Measurements from ENCODE around the gene CHRD. TPM values are rescaled to one million over a fixed set of nuclear protein-coding genes. Genes with fewer than 3 reads are reported as not detected.

Gene CHRD
- total RNA-seq, 1 experiment from 2014 or later, result 1.3 TPM

DNA sequence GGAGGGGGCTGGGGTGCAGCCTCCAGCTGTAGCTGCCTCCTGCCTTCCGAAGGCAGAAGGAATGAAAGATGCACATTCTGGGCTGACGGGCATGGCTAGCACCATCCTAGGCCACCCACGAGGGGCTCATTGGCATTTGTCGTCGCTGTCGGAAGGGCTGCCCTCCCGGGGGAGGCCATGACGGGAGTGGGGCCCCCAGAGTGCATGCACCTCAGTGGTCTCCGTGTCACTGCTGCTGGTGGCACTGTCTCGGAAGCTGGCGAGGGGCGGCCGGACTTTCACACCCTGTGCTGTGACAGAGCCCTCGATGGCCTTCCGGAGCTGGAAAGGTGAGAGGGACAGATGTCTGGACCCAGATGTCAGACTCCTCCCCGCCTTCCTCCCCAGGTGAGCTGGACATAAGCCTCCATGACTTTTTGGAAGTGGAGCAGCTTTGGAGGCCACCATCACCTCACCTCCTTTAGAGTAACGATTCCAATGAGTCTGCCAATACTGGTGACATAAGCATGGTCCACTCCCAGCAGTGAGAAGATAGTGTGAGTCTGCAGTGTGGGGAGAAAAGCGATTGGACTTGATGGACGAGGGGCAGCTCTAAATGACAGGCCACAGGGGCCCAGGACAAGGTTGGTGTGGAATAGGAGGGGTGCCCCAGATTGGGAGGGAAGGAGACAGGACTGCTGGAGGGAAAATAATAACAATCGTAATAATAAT, 33.2 kb upstream of the CHRD start:
- no peak for DNase-seq (ENCODE audit: low spot score)

DNA sequence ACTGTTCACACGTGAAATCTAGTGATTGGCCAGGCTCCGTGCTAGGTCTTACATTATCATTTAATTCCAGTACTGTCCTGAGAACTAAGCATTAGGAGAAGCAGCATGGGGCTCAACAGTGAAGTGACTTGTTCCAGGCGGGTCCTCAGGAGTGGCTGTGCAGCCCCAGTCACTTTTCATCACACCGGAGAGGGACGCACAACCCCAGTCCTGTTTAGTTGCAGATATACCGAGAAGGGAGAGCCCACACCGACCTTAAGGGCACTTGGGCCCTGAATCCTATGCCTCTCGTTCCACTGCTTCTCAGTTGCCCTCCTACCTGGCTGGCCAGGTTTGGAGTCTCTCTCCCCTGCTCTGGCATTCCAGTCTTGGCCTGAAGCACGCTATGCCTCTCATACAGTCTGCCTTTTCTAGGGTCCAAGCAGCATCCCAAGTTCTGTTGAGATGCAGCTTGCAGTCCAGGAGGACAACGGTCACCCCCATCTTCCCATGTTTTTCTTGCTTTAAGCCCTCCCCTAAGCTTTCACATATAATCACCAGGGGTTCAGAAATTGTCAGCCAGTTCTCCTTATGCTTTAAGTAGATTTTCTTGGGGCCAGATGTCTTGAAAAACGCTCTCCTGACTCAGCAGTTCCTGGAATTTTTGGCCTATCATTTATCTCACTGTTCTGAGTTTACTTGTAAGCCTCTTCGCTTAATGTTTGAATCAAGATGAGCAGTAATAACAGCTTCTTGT, 32.4 kb upstream of the CHRD start:
- no peak for DNase-seq (ENCODE audit: low spot score)

DNA sequence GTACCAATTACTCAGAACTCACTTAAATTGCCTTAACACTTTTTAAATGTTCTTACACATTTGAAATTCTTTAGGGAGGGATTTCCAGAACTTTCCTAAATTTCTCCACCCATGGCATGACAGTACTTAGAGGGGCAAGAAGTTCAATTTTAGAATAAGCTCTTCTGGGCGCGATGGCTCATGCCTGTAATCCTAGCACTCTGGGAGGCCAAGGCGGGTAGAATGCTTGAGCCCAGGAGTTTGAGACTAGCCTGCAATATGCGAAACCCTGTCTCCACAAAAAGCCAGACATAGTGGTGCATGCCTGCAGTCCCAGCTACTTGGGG, 31.8 kb upstream of the CHRD start:
- no peak for DNase-seq (ENCODE audit: low spot score)

DNA sequence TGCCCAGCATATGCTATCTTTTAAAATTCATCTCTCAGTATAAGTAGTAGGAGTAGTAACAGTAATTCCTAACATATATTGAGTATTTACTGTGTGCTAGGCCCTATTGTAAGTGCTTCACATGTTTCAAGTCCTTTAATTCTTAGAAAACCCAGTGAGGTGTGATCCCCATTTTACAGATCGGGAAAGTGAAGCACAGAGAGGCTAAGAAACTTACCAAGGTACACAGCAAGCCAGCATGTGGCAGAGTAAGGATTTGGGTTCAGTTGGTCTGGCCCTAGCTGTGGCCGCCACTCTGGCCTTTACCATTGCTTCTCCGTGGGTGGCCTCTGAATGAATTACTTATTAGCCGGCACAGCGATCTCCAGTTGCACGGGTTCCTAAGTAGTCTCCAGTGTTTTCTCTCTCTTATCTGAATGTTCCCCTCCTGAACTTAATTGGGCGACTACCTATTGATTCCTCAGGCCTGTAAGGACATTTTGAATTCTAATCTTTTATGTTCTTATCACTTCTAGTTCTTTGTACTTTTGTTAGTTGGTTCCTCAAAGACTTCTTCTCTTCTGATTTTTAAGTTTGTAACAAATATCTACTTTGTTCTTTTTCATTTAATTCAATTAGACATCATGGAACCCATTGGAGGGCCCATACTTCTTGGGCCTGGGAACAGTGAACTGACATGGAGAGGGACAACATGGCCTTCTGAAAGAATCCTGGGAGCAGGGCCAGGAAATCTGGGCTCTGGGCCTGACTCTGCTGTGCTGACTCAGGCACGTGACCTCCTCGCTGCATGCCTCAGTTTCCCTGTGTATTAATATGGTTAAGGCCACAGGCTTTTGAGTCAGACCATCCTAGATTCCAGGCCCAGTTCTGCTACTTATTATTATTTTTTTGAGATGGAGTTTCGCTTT, 30.0 kb upstream of the CHRD start:
- no peak for DNase-seq (ENCODE audit: low spot score)

DNA sequence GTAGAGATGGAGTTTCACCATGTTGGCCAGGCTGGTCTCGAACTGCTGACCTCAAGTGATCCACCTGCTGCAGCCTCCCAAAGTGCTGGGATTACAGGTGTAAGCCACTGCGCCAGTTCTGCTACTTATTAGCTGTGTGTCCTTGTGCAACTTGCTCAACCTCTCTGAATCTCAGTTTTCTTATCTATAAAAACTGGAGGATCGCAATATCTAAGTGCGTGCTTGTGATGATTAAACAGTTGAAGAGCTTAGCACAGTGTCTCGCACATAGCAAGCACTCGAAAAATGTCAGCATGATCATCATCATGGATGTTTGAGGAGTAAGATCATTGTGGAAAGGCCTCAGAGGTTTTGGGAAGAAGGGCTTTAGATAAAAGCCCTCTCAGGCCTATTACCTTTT, 29.2 kb upstream of the CHRD start:
- no peak for DNase-seq (ENCODE audit: low spot score)

DNA sequence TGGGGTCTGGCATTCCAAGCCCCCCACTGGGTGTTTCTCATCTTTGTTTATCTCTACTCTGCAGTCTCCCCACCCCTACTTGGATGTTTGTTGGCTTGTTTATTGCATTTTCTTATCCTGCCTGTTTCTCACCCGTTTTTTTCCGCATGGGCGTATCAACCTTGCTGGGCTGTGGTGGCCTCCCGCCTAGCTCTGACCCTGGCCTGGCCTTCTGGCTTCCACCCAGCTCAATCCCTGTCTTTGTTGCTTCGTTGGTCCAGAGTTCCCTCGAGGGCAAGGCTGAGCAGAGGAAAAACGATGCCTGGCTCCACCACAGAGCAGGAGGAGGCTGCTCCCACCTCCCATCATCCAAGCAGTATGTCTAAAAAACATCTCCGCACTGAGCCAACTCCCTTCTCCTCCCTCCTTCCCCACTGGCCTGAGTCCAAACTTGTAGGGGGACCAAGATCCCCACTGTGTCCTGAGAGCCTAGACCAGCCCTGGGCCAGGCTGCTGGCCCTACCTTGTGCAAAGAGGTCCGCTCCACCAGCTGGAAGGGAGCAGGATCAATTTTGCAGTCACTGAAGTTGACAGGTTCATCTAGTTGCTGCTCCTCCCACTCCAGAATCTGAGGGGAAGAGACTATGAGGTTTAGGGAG, 28.2 kb upstream of the CHRD start:
- no peak for DNase-seq (ENCODE audit: low spot score)

DNA sequence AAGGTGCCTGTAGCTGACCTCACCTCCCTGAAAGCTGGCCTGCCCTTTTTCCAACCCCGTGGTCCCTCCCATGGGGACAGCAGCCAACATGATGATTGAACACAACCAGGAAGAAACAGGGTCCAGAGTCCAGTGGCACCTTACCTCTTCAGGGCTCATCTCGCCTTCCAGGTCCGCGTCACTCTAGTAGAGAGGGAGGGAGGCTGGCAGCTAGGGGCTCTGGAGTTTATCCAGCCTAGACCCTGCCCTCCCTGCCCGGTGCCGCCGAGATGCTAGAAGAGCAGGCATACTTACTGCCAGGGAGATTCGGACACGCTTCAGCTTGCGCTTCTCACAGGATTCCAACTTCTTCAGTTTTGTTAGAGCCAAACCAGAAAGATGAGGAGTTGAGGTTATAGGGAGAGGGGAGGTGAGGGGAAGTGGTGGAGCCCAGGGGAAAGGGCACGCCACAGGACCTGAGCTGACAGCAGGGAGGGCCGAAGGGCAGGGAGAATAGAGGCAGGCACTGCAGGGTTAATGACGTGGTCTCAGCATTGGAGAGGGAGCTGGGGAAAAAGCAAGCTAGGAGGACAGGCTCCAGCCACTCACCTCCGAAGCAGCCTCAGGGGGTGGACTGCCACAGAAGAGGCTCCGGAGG, 27.6 kb upstream of the CHRD start:
- DNase-seq (ENCODE audit: low spot score), result no peak

DNA sequence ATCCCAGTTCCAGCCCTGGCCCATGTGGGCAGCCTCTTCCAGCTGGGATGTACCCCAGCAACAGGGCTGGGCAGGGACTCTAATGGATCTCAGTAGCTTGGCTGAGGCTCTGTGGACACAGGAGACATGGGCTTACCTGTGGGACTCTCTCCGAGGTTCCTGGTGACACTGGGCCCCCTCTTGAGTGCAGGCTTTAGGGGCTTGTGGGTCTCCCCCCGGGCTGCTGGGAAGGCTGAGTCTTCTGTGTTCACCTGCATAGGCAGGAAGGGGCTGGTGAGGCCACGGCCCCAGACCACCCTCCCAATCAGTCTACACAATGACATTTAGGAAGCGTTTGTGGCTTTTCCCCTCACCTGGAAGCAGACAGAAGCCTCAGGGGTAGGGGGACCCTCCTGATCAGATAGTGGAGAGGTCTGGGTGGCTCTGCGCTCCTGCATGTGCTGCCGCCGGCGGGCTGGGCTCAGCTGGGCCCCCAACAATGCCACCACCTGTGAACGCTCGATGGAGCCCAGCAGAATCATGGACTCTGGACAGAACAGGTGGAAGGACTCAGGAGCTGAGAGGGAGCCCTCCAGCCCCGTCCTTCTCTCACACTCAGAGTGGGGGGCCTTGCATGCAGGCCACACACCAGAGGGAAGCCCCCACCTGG, 26.8 kb upstream of the CHRD start:
- DNase-seq (ENCODE audit: low spot score), result no peak

DNA sequence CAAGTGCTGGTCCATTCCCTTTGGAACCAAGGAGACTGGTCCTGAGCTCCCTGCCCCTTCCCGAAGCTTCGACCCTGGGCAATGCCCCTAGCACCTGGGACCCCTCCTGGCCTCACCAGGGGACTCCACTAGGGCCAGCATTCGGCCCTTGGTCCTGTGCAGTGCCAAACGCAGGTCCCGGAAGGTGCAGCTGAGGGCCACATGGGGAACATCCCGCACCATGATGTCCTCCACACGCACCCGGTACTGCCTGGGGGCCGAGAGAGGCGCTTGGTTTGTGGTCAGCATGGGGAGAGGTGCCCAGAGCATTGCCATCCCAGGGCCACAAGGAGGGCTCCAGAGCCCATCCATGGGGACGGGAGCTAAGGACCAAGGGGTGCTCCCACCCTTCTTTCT, 26.3 kb upstream of the CHRD start:
- no peak for DNase-seq (ENCODE audit: low spot score)

DNA sequence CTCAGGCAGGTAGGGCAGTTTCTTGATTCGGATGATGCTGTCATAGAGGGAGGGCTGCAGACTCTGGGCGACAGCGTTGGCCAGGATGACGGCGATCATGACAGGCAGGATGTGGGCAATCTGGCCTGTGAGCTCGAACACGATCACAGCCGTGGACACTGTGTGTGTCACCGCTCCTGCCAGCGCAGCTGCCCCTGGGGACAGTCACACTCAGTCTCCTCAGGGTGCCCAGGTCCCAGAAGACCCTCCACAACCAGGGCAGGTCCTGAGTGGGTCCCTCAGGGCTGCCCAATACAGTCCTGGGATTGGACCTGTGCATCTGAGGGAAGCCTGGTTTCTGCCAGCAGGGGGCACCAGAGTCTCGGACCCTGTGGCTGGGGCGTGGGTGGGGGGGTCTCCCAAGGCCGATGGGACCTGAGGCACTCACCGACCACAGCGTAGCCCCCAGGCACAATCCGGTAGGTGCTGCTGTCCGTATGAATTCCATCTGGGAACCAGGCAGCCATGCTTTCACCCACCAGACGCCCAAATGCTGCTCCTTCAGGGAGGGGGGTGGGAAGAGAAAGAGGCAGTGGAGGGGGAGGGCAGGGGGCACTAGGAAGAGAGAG, 25.6 kb upstream of the CHRD start:
- DNase-seq (ENCODE audit: low spot score), result no peak

DNA sequence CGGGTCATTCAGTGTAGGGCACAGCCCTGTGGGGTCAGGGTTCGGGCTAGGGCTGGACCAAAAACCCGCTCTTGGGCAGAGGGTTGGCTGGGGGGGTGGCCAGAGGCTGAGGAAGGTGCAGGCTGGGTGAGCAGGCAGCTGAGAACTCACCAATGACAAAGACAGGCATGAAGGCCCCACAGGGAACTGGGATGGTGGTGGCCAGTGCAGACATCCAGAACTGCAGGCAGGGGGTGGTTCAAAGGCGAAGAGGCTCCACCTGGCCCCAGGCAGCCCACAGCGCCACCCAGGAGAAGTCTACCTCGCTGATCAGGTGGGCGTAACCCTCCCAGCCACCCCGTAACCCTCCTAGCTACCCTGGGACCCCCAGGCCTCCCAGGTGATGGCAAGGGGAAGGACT, 25.1 kb upstream of the CHRD start:
- no peak for DNase-seq (ENCODE audit: low spot score)

DNA sequence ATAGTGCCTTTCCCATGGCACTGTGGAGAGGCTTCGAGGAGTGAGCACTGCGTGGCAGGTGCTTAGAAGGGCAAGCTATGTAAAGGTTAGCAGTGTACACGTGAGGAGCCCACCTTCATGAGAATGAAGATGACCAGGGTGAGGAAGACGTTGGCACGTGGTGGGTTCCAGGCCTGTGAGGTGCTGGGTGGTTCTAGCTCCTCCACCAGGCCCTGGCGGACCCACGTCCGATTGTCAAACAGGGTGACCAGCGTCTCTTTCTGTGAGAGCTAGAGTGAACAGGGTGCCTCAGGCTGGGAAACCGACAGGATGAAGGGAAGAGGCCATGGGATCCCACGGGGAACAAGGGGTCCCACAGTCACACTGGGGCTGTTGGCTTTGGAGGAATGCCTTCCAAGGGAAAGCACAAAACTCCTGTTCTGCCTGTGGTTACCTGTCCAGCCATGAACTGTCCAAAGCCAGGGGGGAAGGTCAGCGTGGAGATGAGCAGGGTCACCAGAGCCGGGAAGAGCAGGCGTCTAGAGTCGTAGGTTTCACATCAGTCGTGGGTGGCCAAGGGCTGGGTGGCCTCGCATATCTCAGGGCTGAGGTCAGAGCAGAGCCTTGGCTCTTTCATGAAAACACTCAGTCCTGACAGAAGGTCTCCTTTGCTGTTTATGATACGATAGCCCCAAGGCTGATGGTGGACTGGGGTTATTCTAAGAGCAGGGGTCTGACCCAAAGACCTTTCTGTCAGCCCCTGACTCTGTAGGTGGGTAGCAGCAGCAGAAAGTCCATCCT, 24.4 kb upstream of the CHRD start:
- DNase-seq (ENCODE audit: low spot score), result no peak

DNA sequence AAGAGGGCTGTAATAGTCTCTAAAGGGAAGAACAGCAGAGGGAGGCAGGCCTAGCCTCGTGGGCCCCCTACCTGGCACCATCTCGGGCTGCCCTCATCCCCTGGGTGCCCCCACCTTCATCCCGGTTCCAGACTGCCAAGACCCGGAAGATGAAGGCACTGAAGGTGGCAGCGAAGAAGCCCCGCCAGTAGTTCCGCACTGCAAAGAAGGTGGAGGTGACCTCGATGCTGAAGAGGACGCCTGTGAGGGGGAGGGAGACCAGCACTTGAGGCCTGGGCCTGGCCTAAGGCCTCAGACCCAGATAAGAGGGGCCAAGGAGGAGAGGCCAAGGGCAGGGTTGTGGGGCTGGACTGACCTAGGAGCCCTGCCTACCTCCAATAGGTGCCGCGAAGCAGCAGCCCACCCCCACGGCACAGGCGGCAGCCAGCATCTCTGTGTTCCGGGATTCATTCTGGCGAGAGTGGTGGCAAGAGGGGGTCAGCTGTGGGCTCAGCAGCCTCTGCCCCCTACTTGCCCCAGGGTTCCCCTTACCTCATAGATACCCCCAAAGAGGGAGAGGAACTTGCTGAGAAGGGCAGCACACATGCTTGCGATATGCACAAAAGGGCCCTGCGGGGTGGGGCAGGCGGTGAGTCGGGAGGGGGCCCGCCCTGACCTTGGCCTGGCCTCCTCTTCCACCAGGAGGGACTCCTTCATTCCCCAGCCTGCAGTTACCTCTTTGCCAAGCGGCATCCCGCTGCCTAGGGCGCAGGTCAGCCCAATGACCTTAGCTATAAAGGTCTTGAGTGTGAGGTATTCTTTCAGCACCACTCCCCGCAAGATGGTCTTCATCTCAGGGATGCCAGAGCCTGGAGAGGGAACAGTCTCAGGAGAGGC, 22.4 kb upstream of the CHRD start:
- no peak for DNase-seq (ENCODE audit: low spot score)

DNA sequence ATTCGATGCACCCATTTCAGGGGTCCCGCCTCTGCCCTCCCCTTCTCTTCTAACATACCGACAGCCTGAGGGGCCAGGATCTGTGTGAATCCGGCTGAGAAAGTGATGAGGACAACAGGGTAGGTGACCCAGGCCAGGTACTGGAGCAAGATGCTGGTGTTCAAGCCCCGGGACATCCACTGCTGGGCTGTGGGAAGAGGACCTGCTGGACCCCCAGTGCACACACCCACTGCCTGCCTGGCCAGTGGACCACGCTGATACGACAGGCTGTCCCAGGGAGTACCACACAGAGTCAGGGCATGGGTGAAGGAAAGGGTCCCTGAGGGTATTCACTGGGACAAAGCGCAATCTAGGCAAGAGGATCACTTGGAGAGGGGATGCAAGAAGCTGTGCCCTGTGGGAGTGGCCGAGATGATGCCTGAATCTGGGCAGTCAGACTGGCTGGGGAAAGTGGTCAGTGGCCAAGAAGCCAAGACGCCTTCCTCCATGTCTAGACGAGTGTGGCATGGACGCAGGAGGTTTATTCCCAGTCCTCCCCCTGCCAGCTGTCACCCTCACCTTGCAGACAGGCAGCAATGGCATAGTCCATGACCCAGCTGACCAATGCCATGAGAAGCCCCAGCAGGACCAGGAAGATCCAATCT, 21.6 kb upstream of the CHRD start:
- no peak for DNase-seq (ENCODE audit: low spot score)

DNA sequence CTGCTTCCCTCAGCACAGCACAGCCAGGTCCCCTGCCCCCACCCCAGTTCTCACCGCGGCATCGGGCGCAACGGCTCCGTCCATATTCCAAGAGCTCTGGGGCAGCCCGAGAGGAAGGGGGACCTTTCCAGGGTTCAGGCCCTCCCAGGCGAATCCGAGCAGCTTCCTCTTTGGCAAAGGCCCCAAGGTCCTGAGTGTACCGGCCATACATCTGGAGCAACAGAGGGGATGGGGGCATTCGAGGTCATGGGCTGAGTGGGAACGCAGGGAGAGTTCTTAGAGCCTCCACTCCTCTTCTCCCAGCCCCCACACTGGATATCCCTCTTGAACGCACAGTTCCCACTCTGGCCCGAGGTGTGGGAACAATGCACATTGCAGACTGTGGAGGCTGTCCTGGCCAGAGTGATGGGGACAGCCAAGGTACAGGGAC, 20.9 kb upstream of the CHRD start:
- DNase-seq (ENCODE audit: low spot score), result no peak

DNA sequence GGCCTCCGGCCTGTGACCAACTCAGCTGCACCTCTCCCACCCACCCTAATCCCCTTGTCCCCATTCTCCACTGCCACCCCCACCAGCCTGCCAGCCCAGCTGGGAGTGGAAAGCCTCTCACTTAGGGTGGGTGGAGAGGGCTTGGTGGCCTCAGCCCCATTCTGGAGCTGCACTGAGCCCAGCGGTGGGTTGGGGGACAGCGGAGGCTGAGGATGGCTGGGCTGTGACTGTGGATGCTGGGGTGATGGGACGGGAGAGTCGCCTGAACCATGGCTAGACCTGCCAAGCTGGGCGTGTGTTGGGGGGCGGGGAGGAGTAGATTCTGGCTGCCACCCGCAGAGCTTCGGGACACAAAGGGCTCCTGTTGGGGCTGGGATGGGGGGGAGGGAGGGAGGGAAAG, 20.2 kb upstream of the CHRD start:
- DNase-seq (ENCODE audit: low spot score), result no peak

DNA sequence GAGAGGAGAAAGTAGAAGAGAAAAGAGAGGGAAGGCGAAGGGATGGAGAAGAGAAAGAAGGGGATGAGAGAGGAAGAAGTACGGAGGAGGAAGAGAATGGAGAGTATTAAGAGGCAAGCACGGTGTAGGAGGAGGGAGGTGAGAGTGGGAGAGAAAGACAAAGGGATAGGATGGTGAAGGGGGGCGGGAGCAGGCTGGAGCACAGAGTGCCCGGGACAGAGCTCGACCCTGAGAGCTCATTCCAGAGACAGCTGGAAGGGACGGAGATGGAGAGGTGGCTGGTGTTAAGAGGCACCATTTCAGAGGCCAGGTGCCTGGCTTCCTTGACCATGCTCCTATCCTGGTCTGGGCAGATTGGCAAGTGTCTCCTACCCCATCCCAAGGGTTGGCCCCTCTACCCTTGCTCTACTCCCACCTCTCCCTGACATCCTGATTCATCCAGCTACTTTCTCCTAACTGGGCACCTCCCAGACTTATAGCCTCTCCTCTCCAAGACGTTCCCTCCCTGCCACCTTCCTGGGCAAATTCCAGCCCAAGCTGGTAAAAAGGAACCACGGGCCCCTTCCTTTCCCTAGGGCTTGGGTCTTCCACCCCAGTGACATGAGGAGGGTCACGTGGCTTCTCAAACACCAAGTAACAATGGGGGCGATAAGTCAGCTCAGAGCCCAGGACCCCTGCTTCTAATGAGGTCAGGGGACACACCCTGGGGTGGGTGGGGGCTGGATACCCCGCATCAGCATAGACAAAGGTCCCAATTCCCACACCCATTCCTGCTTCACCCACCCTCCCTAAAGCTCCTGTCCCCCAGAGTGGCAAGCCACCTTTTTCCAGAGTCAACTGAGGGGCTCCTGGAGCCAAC, 19.6 kb upstream of the CHRD start:
- DNase-seq (ENCODE audit: low spot score), result no peak
